Sciatic nerve (tissue), 2 donors: ENCODE results near the gene SCG3. TPM values are rescaled to one million over a fixed set of nuclear protein-coding genes. Genes with fewer than 3 reads are reported as not detected.
A peak's percentile ranks its signal among the peaks of the same experiment; 100 is the strongest.

Experiments used
- ATAC-seq: fragments of 200-7000 bp; cut with Tn5 transposase; one replicate; pipeline ENCODE4 v1.9.1; 2020; ENCODE audit warnings: mild to moderate bottlenecking, moderate library complexity
- DNase-seq: peaks from one replicate; pipeline ENCODE4 v3.0.0-alpha.2; 2020; ENCODE audit warnings: low spot score
- intact Hi-C: fragments of 100-400 bp; cut with DNase I; formaldehyde crosslinking; loops from one replicate; pipeline ENCODE4 v1.14.2; 2022
- total RNA-seq: library from RNA; stranded (reverse); fragmentation: NEBNext Ultra II Directional; extraction: Animal tissue kit (Norgen Biotek cat#: 25700); gene quantifications from one replicate; pipeline ENCODE4 v1.2.1, GENCODE V29; 2021
- donor health status: DM: no; HTN: no; CAD: no.
- donor health status: DM: no; HTN: no; CAD: no.

SCG3 gene
- total RNA-seq, 1 donor from 2014 or later: 0.13 TPM

GRCh38 chr15:51721199-51721960, 40.1 kb downstream of the SCG3 start:
- intact Hi-C loops: no loop called here
- ATAC-seq (no peak), DNase-seq (no peak)

GRCh38 chr15:51724199-51724598, 42.9 kb downstream of the SCG3 start:
- no peak for DNase-seq
- intact Hi-C loops: no loop called here
- ATAC-seq: no peak

- ATAC-seq (no peak), DNase-seq (no peak)
- intact Hi-C loops: no loop called here
Observed at GRCh38 chr15:51724673-51725072, 43.4 kb downstream of the SCG3 start.

- ATAC-seq (peak; percentile 85), DNase-seq (no peak)
- intact Hi-C loops: no loop called here
Observed at GRCh38 chr15:51726302-51727073, 45.2 kb downstream of the SCG3 start.

GRCh38 chr15:51727141-51727897, 46.0 kb downstream of the SCG3 start:
- ATAC-seq (no peak), DNase-seq (no peak)
- intact Hi-C loops: no loop called here

- ATAC-seq: peak; percentile 81
- intact Hi-C loops: no loop called here
- no peak for DNase-seq
Observed at GRCh38 chr15:51731549-51732267, 50.4 kb downstream of the SCG3 start.

DNA sequence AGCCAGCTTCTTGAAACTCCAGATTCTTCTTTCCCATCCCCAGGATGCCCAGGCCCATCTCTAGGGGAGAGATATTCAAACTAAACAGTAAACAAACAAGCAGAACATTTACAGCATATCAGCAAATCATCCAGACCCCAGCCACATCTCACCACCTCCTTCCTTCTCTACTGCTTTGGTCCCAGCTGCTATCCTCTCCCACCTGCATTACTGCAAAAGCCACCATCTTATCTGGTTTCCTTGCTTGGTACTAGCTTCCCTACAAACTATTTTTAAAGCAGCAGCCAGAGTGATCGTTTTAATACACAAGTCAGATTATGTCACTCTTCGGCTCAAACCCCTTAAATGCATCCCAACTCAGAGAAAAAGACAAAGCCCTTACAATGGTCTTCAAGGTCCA, 51.3 kb downstream of the SCG3 start:
- ATAC-seq: no peak
- intact Hi-C loops: no loop called here
- no peak for DNase-seq

- DNase-seq (no peak), ATAC-seq (no peak)
- intact Hi-C loops: no loop called here
Observed at GRCh38 chr15:51735228-51736010, 54.1 kb downstream of the SCG3 start.

- DNase-seq (no peak), ATAC-seq (no peak)
- intact Hi-C loops: no loop called here
Observed at GRCh38 chr15:51736069-51736468, 54.8 kb downstream of the SCG3 start.

DNA sequence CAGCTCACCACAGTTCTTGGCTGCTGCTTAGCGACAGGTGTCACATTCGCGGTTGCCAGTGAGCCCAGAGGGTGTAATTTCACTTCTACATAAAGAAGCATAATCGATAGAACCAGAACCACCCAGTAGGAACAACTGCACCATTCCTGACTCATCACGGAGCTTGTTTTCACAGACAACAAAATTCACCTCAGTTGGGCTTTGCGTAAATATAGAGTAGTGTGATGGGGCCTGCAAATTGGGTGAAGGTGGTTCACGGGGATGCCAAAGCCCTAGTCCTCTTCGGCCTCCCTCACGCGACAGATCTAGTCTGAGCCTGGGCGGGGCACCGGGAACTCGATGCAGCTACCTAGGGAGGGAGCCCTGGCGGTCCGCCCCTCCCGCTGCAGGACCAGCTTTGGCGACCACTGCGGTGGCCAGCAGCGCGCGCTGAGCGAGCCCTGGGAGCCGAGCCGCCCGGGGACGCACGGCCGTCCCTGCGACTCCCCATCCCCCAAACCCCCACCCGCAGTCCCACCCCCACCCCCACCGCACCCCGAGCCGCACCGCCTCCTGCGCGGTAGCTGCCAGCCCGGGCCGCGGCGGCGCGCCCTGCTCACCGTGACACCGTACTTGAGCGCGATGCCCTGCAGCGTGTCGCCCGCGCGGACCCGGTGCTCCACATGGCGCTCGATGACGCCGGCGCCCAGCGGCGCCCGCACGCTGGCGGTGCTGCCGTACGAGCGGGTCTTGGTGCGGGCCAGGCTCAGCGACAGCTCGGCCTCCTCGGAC, 55.6 kb downstream of the SCG3 start:
- ATAC-seq: peak; percentile 44
- peak; percentile 67 for DNase-seq
- intact Hi-C loops: no loop called here

DNA sequence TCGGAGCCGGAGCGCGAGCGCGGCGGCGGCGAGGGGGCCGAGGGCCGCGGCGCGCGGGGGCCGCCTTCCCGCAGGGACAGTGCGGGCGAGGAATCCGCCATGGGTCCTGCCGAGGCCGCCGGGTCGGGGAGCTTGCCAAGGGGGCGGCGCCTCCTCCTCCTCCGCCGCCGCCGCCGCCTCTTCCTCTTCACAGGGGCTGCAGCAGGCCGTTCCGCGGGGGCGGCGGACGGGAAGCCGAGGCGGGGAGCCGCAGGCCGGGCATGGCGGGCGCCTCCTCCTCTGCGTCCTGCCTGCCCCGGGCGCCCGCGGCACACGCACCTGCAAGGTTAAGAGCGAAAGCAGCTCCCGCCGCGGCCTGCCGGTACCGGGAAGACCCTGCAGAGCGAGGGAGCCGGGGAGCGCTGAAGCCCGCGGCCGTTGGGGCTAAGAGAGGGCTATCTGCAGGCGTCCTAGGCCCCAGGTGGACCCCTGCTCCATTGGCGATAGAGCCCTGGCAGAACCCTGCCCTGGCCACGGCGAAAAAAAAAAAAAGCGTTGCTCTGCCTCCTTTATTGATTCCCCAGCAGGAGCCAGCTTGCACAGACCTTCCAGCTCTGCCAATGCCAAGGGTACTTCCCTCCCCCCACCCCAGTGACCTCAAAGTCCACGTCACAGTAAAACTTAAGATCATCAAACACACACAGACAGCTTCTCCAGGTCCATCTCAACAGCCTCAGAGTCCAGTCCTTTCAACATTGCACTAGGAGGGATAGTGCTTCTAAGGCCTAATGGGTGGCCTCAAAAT, 56.4 kb downstream of the SCG3 start, which contains the start of gene LYSMD2:
Gene LYSMD2, minus strand, starts transcription at position 134 of the 784 bp plus-strand sequence. Its CDS starts 33 bp downstream, at position 101.
- peak; percentile 91 for ATAC-seq
- peak; percentile 88 for DNase-seq
- intact Hi-C loops: no loop called here

GRCh38 chr15:51738553-51738952, 57.2 kb downstream of the SCG3 start:
- no peak for ATAC-seq
- intact Hi-C loops: no loop called here
- DNase-seq: no peak

GRCh38 chr15:51739061-51739712, 57.9 kb downstream of the SCG3 start:
- intact Hi-C loops: no loop called here
- ATAC-seq: no peak
- DNase-seq: no peak

DNA sequence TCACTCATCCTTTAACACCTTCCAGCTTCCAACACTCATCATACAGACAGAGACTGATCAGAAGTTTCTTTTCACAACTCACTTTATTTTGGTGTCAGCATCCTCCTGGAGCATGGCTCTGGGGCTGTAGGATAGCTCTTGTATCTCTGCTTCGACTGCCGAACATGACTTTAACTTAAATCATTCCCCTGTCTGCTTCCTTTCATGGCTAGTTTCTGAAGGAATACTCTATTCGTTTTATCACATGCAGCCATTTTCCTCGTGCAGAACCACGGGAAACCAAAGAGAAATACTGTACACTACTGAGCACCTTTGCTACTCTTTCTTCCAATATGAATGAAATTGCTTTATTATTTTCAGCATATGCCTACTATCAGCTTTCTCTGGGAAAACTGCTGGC, 68.0 kb downstream of the SCG3 start:
- no peak for ATAC-seq
- DNase-seq: no peak
- intact Hi-C loops: no loop called here

DNA sequence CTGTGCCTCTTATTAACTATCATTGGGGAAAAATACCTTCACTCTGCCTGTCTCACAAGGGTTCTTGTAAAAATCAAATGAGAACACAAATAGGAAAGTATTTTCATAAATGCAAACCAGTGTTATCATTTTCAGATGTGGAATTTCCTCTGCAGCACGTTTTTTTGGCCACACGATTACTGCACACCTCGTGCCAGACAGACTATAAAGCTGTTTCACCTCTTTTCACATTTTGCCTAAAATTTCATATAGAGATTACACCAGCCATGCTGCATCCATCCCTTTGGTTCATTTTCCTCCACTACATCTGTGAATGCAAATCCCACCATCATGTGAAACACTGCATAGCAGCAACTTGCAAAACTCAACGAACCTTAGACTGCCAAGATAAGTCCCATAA, 68.9 kb downstream of the SCG3 start:
- no peak for DNase-seq
- no peak for ATAC-seq
- intact Hi-C loops: no loop called here
